ENCODE measurements around the gene BEX2.
"Not testable (repeated sequence)": the region's sequence is repeated elsewhere in the genome, so short reads cannot be mapped to it uniquely, and the experiment has no call there.

Gene BEX2

DNA sequence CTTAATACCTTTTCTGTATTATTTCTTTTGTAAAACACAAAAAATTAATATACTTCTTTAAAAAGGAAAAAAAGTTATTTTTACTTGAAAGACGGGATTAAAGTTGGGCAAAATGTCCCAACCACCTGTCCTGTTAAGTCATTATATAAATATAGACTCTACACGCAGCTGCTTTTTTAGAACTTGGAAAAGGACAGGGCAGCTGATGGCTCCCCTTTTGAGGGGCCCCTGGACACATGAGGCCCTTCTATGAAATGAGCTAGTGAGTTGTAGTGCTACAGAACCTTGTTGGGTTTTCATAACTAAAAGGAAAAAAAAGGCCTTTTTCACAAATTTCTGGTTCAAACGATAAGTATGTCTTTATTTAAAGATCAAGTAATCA, 600 bp upstream of the BEX2 start:
- no peak for TF ChIP-seq CTCF (conservative IDR thresholded peaks at IDR 0.05; ENCODE audit: control insufficient read depth, insufficient read depth, low read depth, low read length)
- DNase-seq (ENCODE audit: low read depth) = no peak
- no peak overlapping the region for H3K4me3 ChIP-seq (ENCODE audit: control insufficient read depth, low read depth, low read length)

DNA sequence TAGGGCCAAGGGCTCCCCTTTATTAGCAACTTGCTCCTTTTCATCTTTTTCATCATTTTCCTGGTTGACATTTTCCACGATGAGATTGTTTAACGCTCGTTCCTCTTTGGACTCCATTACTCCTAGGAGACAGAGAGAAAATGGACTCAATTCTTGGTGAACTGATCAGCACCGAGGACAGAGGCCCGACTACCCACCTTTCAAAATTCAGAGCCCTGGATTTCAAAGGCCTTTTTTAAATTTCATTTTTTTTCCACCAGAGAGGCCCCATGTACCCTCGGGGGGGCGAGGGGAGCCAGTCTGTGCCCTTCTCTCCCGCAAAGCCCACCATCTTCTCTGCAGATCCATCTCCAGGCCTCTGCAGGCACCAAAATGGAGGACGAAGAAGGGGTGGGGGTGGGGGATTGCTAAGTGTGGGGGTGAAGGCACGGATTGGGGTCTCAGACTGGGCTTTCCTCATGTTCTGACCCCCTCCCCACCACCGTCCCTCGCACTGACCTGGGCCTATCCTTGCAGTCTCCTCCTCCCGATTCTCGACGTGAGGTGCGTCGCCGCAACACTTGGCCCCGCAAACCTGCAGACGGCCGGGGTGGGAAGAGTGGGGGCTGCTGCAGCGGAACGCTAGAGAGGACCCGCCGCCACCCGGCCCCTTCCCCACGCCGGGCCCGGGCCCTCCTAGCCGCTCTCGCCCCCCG, 783 bp downstream of the BEX2 start:
- TF ChIP-seq CTCF (conservative IDR thresholded peaks at IDR 0.05; ENCODE audit: control insufficient read depth, insufficient read depth, low read depth, low read length) = no peak
- H3K4me3 ChIP-seq (ENCODE audit: control insufficient read depth, low read depth, low read length) = no peak overlapping the region

GRCh38 chrX:103305666-103306065, 5.1 kb downstream of the BEX2 start:
- DNase-seq (ENCODE audit: low read depth); H3K4me3 ChIP-seq (ENCODE audit: control insufficient read depth, low read depth, low read length): not testable (repeated sequence)

More for the DNA sequence above, 783 bp downstream of the BEX2 start:
- no peak for DNase-seq (ENCODE audit: low read depth)

GRCh38 chrX:103304705-103305104, 6.1 kb downstream of the BEX2 start:
- no peak for DNase-seq (ENCODE audit: low read depth)
- no peak overlapping the region for H3K4me3 ChIP-seq (ENCODE audit: control insufficient read depth, low read depth, low read length)
- no peak for TF ChIP-seq CTCF (conservative IDR thresholded peaks at IDR 0.05; ENCODE audit: control insufficient read depth, insufficient read depth, low read depth, low read length)

- no peak for DNase-seq (ENCODE audit: low read depth)
- no peak for TF ChIP-seq CTCF (conservative IDR thresholded peaks at IDR 0.05; ENCODE audit: control insufficient read depth, insufficient read depth, low read depth, low read length)
- no peak overlapping the region for H3K4me3 ChIP-seq (ENCODE audit: control insufficient read depth, low read depth, low read length)
These were observed 17.7 kb downstream of the BEX2 start for GRCh38 chrX:103293118-103293517.

DNA sequence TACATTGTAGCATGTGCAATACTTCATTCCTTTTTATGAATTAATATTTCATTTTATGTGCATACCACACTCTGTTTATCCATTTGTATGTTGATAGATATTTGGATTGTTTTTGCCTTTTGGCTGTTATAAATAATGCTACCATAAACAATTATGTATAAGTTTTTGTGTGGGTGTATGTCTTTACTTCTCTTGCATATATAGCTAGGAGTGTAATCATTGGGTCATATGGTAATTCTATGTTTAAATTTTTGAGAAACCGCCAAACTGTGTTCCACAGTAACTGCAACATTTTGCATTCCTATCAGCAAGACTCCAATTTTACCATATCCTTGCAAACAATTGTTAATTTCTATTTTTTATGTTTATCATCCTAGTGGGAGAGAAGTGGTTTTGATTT, 31.2 kb downstream of the BEX2 start:
- no peak for TF ChIP-seq CTCF (conservative IDR thresholded peaks at IDR 0.05; ENCODE audit: control insufficient read depth, insufficient read depth, low read depth, low read length)
- DNase-seq (ENCODE audit: low read depth) = no peak
- no peak overlapping the region for H3K4me3 ChIP-seq (ENCODE audit: control insufficient read depth, low read depth, low read length)

GRCh38 chrX:103276581-103277002, 34.2 kb downstream of the BEX2 start, which contains the start of gene TCEAL5:
Gene TCEAL5, minus strand, starts transcription at chrX:103276750. Its CDS starts 2,187 bp downstream, at chrX:103274563.
- no peak for DNase-seq (ENCODE audit: low read depth)
- TF ChIP-seq CTCF (conservative IDR thresholded peaks at IDR 0.05; ENCODE audit: control insufficient read depth, insufficient read depth, low read depth, low read length) = no peak
- no peak within 1 kb of the TSS for H3K4me3 ChIP-seq (ENCODE audit: control insufficient read depth, low read depth, low read length)
